OCI-LY3 (cell line): ENCODE results near the gene NPB.
"Not testable (repeated sequence)": the region's sequence is repeated elsewhere in the genome, so short reads cannot be mapped to it uniquely, and the experiment has no call there.

ENCODE experiments used
- H2AFZ ChIP-seq: fragments of 200-600, 300-600 bp; shearing (Covaris generic); 2 replicates; pipeline ENCODE4 v1.6.0; 2014; ENCODE audit warnings: antibody characterized with exemption, low read depth, low read length
- H3K27ac ChIP-seq: fragments of 200-600, 300-600 bp; sonication (generic); 2 replicates; pipeline ENCODE4 v1.5.1; 2014; ENCODE audit warnings: mild to moderate bottlenecking, low read length, moderate library complexity, mixed read lengths
- H3K27me3 ChIP-seq: fragments of 200-600, 300-600 bp; sonication (generic); 2 replicates; pipeline ENCODE4 v1.6.1; 2014; ENCODE audit warnings: low read depth, low read length, mixed read lengths
- H3K36me3 ChIP-seq: fragments of 200-600, 300-600 bp; sonication (generic); replicated peaks from 2 replicates; pipeline ENCODE3; 2014; ENCODE audit warnings: low read depth, low read length, mixed read lengths
- H3K4me1 ChIP-seq: fragments of 300-600, 200-600 bp; sonication (generic); 2 replicates; pipeline ENCODE4 v1.6.1; 2014; ENCODE audit warnings: low read length, mixed read lengths
- H3K4me2 ChIP-seq: fragments of 200-600, 300-600 bp; sonication (generic); 2 replicates; pipeline ENCODE4 v1.6.1; 2014; ENCODE audit warnings: low read length, mixed read lengths
- H3K4me3 ChIP-seq: fragments of 300-600, 200-600 bp; sonication (generic); 2 replicates; pipeline ENCODE4 v1.5.1; 2014; ENCODE audit warnings: antibody characterized with exemption, mild to moderate bottlenecking, low read length, moderate library complexity
- H3K79me2 ChIP-seq: fragments of 300-600, 200-600 bp; shearing (Covaris generic); 2 replicates; pipeline ENCODE4 v1.6.1; 2014; ENCODE audit warnings: mild to moderate bottlenecking, low read length, mixed read lengths
- H3K9ac ChIP-seq: fragments of 300-600, 200-600 bp; shearing (Covaris generic); 2 replicates; pipeline ENCODE4 v1.6.0; 2014; ENCODE audit warnings: mild to moderate bottlenecking, low read length, moderate library complexity
- H3K9me3 ChIP-seq: fragments of 200-600, 300-600 bp; shearing (Covaris generic); 2 replicates; pipeline ENCODE4 v1.6.1; 2014; ENCODE audit warnings: low read length, mixed read lengths; ENCODE audit not compliant: insufficient read depth
- H4K20me1 ChIP-seq: fragments of 200-600, 300-600 bp; sonication (generic); 2 replicates; pipeline ENCODE4 v1.6.1; 2016; ENCODE audit warnings: low read length, mixed read lengths; ENCODE audit not compliant: insufficient read depth
- CTCF ChIP-seq: fragments of 200-600, 300-600 bp; sonication (generic); IDR thresholded peaks from 2 replicates; pipeline ENCODE4 v1.5.1; 2014; ENCODE audit warnings: antibody characterized with exemption, low read length, low read depth
- EZH2phosphoT487 ChIP-seq: fragments of 200-600 bp; shearing (Covaris generic); IDR thresholded peaks from 2 replicates; pipeline ENCODE4 v1.6.1; 2018; ENCODE audit warnings: antibody characterized with exemption, mixed run types, low read depth

Gene NPB

GRCh38 chr17:81917565-81918332 lies 15.7 kb downstream of the NPB start, which contains the start of gene SIRT7:
SIRT7 (minus strand) TSS chr17:81918176; CDS start chr17:81918131, 45 bp downstream.
- Histone ChIP-seq H3K27ac (no peak within 1 kb of the TSS), H3K36me3 (peaks cover 21% of the 10 kb centered on the region), H3K79me2 (peaks cover 49% of the 10 kb centered on the region), H3K4me2 (peak within 1 kb of the TSS; percentile 99), H3K4me3 (peak within 1 kb of the TSS; percentile 82), H3K4me1 (peaks cover 10% of the 10 kb centered on the region), H3K27me3 (no peaks in the 10 kb centered on the region), H3K9ac (peak within 1 kb of the TSS; percentile 72), H4K20me1 (peaks cover 6% of the 10 kb centered on the region; the same call in 1 of the 2 replicates), H2AFZ (no peak within 1 kb of the TSS), H3K9me3 (no peaks in the 10 kb centered on the region)
- no peak for TF ChIP-seq CTCF
- TF ChIP-seq EZH2phosphoT487: no peak

GRCh38 chr17:81918333-81918669 lies 16.3 kb downstream of the NPB start:
- peak overlapping the region; percentile 71 for H3K4me2 ChIP-seq
- not testable (repeated sequence) for H3K9me3 ChIP-seq, H3K9ac ChIP-seq, H3K27me3 ChIP-seq, H4K20me1 ChIP-seq, H2AFZ ChIP-seq, H3K27ac ChIP-seq
- peaks cover 21% of the 10 kb centered on the region for H3K36me3 ChIP-seq
- H3K4me3 ChIP-seq: peak overlapping the region; percentile 82
- peaks cover 53% of the 10 kb centered on the region for H3K79me2 ChIP-seq
- H3K4me1 ChIP-seq: peaks cover 10% of the 10 kb centered on the region

- no peaks in the 10 kb centered on the region for H3K27me3 ChIP-seq
- H3K4me1 ChIP-seq: peaks cover 10% of the 10 kb centered on the region
- peaks cover 12% of the 10 kb centered on the region for H4K20me1 ChIP-seq
- no peaks in the 10 kb centered on the region for H3K9me3 ChIP-seq
- H3K4me3 ChIP-seq: no peak overlapping the region
- H3K4me2 ChIP-seq: no peak overlapping the region
- H3K79me2 ChIP-seq: peaks cover 60% of the 10 kb centered on the region
- H3K9ac ChIP-seq: no peak overlapping the region
- no peak overlapping the region for H2AFZ ChIP-seq
- TF ChIP-seq EZH2phosphoT487 (no peak), CTCF (no peak)
- no peak overlapping the region for H3K27ac ChIP-seq
- H3K36me3 ChIP-seq: peaks cover 21% of the 10 kb centered on the region
Observed at GRCh38 chr17:81918832-81919545, 17.0 kb downstream of the NPB start.

- no peak overlapping the region for H3K4me2 ChIP-seq
- peaks cover 12% of the 10 kb centered on the region for H3K4me1 ChIP-seq
- H3K36me3 ChIP-seq: peaks cover 7% of the 10 kb centered on the region
- TF ChIP-seq EZH2phosphoT487 (no peak), CTCF (no peak)
- no peaks in the 10 kb centered on the region for H3K27me3 ChIP-seq
- H3K9ac ChIP-seq: no peak overlapping the region
- H3K27ac ChIP-seq: no peak overlapping the region
- H3K4me3 ChIP-seq: no peak overlapping the region
- H3K9me3 ChIP-seq: no peaks in the 10 kb centered on the region
- no peak overlapping the region for H2AFZ ChIP-seq
- peaks cover 75% of the 10 kb centered on the region for H3K79me2 ChIP-seq
- peaks cover 26% of the 10 kb centered on the region for H4K20me1 ChIP-seq
Observed at GRCh38 chr17:81920612-81921536, 18.8 kb downstream of the NPB start.
